ENCODE measurements around the gene JAGN1.
"Not testable (repeated sequence)": the region's sequence is repeated elsewhere in the genome, so short reads cannot be mapped to it uniquely, and the experiment has no call there.

Gene JAGN1

DNA sequence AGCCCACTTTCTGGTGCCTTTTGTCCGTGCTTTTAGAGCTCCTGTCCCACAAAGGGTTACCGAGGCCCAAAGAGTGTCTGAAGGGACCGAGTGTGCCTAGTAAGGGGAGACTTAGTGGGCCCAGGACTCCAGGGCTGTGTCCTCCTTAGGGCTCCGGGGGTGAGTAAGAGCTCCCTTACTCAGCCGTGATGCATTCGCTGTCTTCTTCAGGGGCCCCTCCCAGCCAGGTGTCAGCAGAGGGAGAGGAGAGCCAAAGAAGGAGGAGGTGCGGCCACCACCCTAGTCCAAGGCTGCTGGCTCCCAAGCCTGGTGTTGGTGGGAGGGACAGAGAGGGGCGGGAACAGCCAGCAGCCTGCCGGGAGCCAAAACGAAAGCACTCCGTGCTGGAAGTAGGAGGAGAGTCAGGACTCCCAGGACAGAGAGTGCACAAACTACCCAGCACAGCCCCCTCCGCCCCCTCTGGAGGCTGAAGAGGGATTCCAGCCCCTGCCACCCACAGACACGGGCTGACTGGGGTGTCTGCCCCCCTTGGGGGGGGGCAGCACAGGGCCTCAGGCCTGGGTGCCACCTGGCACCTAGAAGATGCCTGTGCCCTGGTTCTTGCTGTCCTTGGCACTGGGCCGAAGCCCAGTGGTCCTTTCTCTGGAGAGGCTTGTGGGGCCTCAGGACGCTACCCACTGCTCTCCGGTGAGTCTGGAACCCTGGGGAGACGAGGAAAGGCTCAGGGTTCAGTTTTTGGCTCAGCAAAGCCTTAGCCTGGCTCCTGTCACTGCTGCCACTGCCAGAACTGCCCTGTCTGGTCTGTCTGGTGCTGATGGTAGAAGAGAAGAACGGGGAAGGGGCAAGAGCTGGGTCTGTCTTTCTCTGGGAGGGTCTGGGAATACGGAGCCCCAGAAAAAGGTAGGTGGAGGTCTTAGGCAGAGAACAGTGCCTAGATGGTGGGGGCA, 26.6 kb downstream of the JAGN1 start, which contains the start of gene IL17RC:
IL17RC (plus strand) TSS at position 365 of the 947 bp plus-strand sequence; CDS start at position 583, 218 bp downstream.
- in situ Hi-C loops (cut with MboI; ENCODE audit: low sequenced_read_pairs) = no loop called here

DNA sequence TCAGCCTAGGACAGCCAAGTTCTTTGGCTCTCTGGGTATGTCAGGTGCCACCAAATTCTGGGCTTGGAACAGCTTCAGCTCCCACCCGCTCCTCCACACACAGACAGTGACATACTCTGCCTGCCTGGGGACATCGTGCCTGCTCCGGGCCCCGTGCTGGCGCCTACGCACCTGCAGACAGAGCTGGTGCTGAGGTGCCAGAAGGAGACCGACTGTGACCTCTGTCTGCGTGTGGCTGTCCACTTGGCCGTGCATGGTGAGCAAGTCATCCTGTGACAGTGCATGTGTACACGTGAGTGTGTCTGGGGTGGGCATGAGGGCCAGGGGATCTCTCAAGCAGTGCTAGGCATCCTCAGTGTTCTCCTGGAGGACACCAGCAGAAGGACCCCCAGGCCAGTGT, 27.4 kb downstream of the JAGN1 start:
- in situ Hi-C loops (cut with MboI; ENCODE audit: low sequenced_read_pairs) = no loop called here

DNA sequence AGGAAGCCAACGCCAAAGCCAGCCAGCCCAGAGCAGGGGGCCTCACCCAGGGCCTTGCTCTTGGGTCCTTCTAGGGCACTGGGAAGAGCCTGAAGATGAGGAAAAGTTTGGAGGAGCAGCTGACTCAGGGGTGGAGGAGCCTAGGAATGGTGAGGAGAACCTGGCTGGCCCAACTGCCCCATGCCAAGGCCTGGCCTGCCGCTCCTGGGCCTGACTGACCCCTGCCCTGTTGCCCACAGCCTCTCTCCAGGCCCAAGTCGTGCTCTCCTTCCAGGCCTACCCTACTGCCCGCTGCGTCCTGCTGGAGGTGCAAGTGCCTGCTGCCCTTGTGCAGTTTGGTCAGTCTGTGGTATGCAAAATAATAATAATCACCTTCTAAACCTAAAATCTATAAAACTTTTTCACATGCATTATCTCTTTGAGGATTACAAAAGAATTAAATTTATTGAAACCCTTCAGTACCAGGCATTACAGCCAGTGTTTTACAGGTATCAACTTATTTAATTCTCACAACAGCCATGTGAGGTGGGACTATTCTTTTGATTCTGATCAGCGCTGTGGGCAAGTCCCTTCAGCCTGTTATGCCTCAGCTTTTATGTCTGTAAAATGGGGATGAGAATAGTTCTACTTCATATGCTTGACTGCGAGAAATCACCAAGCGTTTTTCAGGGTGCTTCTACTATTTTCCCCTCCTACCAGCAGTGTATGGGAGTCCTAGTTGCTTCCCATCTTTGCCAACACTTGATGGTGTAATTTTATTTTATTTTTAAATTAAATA, 28.0 kb downstream of the JAGN1 start:
- in situ Hi-C loops (cut with MboI; ENCODE audit: low sequenced_read_pairs) = no loop called here

DNA sequence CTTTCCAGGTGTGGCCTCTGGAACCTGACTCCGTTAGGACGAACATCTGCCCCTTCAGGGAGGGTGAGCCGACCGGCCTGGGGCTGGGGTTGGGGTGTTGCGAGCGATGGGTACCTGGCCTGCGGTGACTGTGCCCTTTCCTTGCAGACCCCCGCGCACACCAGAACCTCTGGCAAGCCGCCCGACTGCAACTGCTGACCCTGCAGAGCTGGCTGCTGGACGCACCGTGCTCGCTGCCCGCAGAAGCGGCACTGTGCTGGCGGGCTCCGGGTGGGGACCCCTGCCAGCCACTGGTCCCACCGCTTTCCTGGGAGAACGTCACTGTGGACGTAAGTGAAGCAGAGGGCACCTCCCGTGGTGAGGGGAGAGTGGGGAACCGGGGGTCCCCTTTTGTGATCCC, 37.7 kb downstream of the JAGN1 start:
- in situ Hi-C loops (cut with MboI; ENCODE audit: low sequenced_read_pairs) = no loop called here

DNA sequence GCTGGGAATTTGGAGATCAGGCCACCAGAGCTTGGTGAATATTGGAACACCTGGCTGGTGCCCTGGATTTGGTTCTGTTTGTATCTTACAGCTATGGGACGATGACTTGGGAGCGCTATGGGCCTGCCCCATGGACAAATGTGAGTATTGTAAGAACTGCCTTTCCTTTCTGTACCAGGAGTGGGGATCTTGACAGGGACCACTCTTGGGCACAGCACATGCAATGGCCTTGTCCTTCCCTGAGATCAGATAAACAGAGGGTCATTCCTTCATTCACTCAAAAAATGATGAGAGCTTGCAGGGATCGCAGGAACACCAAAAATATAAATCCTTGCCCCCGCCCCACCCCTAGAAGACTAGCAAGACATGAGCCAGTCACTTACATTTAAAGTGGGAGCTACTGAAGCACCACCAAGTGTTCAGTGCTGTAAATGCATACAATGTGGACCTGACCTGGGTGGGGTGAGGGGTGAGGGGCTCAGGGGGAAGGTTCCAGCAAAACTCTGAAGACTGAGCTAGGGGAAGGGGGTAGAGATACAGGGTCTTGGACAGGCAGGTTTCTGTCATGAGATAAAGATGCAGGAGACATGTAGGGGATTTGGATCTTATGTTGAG, 40.5 kb downstream of the JAGN1 start:
- in situ Hi-C loops (cut with MboI; ENCODE audit: low sequenced_read_pairs) = no loop called here

DNA sequence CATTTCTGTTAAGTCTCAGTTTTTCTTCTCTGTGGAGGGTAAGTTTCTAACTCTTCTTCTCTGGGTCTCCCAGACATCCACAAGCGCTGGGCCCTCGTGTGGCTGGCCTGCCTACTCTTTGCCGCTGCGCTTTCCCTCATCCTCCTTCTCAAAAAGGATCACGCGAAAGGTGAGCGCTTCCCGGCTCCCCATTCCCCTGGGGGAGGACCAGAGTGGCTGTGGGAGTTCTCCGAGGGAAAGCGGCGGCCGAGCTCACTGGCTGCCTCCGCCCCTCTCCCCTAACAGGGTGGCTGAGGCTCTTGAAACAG, 42.1 kb downstream of the JAGN1 start:
- in situ Hi-C loops (cut with MboI; ENCODE audit: low sequenced_read_pairs) = no loop called here

DNA sequence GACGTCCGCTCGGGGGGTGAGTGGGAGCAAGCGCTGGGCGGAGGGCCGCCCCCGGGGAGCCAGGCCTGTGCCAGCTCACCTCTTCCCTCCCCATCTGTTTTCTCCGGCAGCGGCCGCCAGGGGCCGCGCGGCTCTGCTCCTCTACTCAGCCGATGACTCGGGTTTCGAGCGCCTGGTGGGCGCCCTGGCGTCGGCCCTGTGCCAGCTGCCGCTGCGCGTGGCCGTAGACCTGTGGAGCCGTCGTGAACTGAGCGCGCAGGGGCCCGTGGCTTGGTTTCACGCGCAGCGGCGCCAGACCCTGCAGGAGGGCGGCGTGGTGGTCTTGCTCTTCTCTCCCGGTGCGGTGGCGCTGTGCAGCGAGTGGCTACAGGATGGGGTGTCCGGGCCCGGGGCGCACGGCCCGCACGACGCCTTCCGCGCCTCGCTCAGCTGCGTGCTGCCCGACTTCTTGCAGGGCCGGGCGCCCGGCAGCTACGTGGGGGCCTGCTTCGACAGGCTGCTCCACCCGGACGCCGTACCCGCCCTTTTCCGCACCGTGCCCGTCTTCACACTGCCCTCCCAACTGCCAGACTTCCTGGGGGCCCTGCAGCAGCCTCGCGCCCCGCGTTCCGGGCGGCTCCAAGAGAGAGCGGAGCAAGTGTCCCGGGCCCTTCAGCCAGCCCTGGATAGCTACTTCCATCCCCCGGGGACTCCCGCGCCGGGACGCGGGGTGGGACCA, 42.6 kb downstream of the JAGN1 start:
- in situ Hi-C loops (cut with MboI; ENCODE audit: low sequenced_read_pairs) = no loop called here

GRCh38 chr3:9933561-9934234, 43.3 kb downstream of the JAGN1 start, which contains the start of gene CRELD1:
TSS of gene CRELD1 (plus strand) at chr3:9933834. CDS start at chr3:9934439, 605 bp downstream.
- in situ Hi-C loops (cut with MboI; ENCODE audit: low sequenced_read_pairs) = no loop called here

GRCh38 chr3:9934235-9934621, 43.8 kb downstream of the JAGN1 start:
- in situ Hi-C loops (cut with MboI; ENCODE audit: low sequenced_read_pairs) = no loop called here

GRCh38 chr3:9934993-9935392, 44.6 kb downstream of the JAGN1 start:
- in situ Hi-C loops (cut with MboI; ENCODE audit: low sequenced_read_pairs) = no loop called here

GRCh38 chr3:9935966-9936510, 45.6 kb downstream of the JAGN1 start:
- in situ Hi-C loops (cut with MboI; ENCODE audit: low sequenced_read_pairs) = no loop called here

DNA sequence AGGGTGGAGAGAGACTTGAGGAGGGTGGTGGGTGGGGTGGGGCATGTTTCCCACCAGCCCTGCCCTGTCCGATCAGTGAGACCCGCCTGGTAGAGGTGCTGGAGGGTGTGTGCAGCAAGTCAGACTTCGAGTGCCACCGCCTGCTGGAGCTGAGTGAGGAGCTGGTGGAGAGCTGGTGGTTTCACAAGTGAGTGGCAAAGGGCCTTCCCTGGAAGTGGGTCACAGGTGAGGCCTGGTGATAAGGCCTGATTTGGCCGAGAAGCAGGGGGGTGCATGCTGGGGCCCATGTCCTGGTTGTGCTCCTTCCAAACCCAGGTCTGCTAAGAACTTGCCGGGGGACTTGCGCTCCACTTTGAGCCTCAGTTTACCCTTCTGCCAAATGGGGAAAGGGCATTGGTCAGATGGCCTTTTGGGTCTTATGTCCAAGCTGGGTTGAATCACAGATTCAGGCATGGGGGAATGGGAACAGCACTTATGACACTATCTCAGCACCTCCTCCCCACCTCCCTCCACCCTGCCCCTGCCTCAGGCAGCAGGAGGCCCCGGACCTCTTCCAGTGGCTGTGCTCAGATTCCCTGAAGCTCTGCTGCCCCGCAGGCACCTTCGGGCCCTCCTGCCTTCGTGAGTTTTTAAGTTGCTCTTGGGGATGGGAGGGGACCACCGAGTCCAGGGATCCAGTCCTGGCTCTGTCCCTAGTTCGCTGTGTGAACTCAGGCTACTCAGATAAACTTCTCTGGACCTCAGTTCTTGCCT, 47.3 kb downstream of the JAGN1 start:
- in situ Hi-C loops (cut with MboI; ENCODE audit: low sequenced_read_pairs) = no loop called here

DNA sequence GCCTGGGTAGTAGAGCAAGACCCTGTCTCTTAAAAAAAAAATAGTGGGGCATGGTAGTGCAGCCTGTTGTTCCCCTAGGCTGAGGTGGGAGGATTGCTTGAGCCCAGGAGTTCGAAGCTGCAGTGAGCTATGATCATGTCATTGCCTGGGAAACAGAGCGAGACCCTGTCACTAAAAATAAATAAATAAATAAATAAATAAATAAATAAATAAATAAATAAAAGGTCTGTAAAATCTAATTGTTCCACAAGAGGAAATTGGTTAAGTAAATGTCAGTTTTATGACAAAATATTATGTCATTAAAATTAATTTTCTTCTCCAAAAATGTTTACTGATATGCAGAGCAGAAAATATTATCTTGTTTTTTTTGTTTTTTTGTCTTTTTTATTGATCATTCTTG, 48.6 kb downstream of the JAGN1 start:
- in situ Hi-C loops (cut with MboI; ENCODE audit: low sequenced_read_pairs) = no loop called here

- in situ Hi-C loops (cut with MboI; ENCODE audit: low sequenced_read_pairs) = not testable (repeated sequence)
Measured at GRCh38 chr3:9939906-9940305, 49.5 kb downstream of the JAGN1 start.

GRCh38 chr3:9940746-9941145, 50.3 kb downstream of the JAGN1 start:
- in situ Hi-C loops (cut with MboI; ENCODE audit: low sequenced_read_pairs) = no loop called here

- in situ Hi-C loops (cut with MboI; ENCODE audit: low sequenced_read_pairs) = no loop called here
Measured at GRCh38 chr3:9942164-9942563, 51.8 kb downstream of the JAGN1 start.

DNA sequence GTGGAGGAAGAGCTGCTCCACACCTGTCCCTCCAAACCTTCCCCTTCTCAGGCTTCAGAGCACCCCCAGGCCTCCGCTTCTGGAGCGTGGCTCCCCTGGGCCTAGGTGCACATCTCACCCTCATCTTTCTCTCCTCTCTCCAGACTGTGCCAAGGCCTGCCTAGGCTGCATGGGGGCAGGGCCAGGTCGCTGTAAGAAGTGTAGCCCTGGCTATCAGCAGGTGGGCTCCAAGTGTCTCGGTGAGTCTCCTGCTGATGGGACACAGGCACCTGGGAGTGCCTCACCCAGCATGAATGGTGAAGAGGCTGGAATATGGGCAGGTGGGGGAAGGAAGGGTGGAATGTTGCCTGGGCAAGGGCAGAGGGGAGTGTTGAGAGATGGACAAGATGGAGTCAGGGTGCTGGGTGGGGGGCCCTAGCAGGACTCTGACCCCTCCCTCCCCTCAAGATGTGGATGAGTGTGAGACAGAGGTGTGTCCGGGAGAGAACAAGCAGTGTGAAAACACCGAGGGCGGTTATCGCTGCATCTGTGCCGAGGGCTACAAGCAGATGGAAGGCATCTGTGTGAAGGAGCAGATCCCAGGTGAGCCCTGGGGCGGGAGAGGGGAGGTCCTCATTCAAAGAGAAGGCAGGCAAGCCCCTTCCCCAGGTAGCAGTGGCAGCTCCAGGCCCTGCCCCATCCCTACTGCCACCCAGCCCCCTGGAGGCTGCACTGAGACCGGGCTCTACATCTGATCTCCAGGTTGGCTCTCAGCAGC, 52.7 kb downstream of the JAGN1 start:
- in situ Hi-C loops (cut with MboI; ENCODE audit: low sequenced_read_pairs) = no loop called here
